ENCODE data around the gene SH3BP5L. TPM values are rescaled to one million over a fixed set of nuclear protein-coding genes. Genes with fewer than 3 reads are reported as not detected.

The SH3BP5L gene
- total and polyA plus RNA-seq, 2 of the 13 experiments (the other 11 are each of a cell fraction or from before 2014, with no cell fraction given), result 10.3 to 14.9 TPM

- no peak for TF ChIP-seq ZNF770 (CRISPR knock-in tag; IDR thresholded peaks at IDR 0.05)
- TF ChIP-seq ZNF142 (CRISPR knock-in tag; IDR thresholded peaks at IDR 0.05), result 0 out of 2 replicates have a peak, but pooled peaks have one; percentile 15
- no peak for TF ChIP-seq ZNF816 (CRISPR knock-in tag; IDR thresholded peaks at IDR 0.05; ENCODE audit: borderline replicate concordance)
- no peak for TF ChIP-seq HNRNPUL1 (IDR thresholded peaks at IDR 0.05; ENCODE audit: low read depth, low read length)
- TF ChIP-seq NKX3-1 (CRISPR knock-in tag; IDR thresholded peaks at IDR 0.05), result no peak
- no peak for TF ChIP-seq ISL2 (CRISPR knock-in tag; IDR thresholded peaks at IDR 0.05)
- peak; percentile 6; the same call in 1 of the 2 replicates for TF ChIP-seq ERF (CRISPR knock-in tag; IDR thresholded peaks at IDR 0.05)
- no peak for TF ChIP-seq ZNF710 (CRISPR knock-in tag; IDR thresholded peaks at IDR 0.05; ENCODE audit: borderline replicate concordance)
- no peak for TF ChIP-seq ZNF709 (CRISPR knock-in tag; IDR thresholded peaks at IDR 0.05)
- TF ChIP-seq GFI1 (CRISPR knock-in tag; IDR thresholded peaks at IDR 0.05; ENCODE audit: borderline replicate concordance), result no peak
- no peak for TF ChIP-seq ZFP1 (CRISPR knock-in tag; IDR thresholded peaks at IDR 0.05)
- no peak for TF ChIP-seq ARID3A (IDR thresholded peaks at IDR 0.05; ENCODE audit: low read depth, low read length)
- TF ChIP-seq RFXANK (CRISPR knock-in tag; IDR thresholded peaks at IDR 0.05), result no peak
- TF ChIP-seq MYNN (CRISPR knock-in tag; IDR thresholded peaks at IDR 0.05; ENCODE audit: low read depth), result no peak
- TF ChIP-seq MTERF4 (CRISPR knock-in tag; IDR thresholded peaks at IDR 0.05), result 0 out of 2 replicates have a peak, but pooled peaks have one; percentile 10
- TF ChIP-seq TERF1 (CRISPR knock-in tag; IDR thresholded peaks at IDR 0.05), result no peak
- TF ChIP-seq ZNF773 (CRISPR knock-in tag; IDR thresholded peaks at IDR 0.05; ENCODE audit: borderline replicate concordance), result no peak
Observed at GRCh38 chr1:248857749-248858095, 32.0 kb upstream of the SH3BP5L start (continued).
